GM23338 (cell line): ENCODE measurements around the gene ROBO1. TPM values are rescaled to one million over a fixed set of nuclear protein-coding genes. Genes with fewer than 3 reads are reported as not detected.

Experiments
- ATAC-seq: fragments of 200-7000 bp; cut with Tn5 transposase; 3 replicates; pipeline ENCODE4 v1.9.1; 2020
- DNase-seq: peaks from one replicate; pipeline ENCODE4 v3.0.0-alpha.2; 2015; ENCODE audit warnings: low spot score
- H2AFZ ChIP-seq: fragments of 200-600 bp; sonication (generic); 2 replicates; pipeline ENCODE4 v1.8.0; 2016; ENCODE audit warnings: antibody characterized with exemption, mild to moderate bottlenecking, moderate library complexity
- H3F3A ChIP-seq: fragments of 200-600 bp; sonication (generic); replicated peaks from 2 replicates; pipeline ENCODE4 v1.8.0; 2017; ENCODE audit warnings: antibody characterized with exemption, mixed run types, low read depth
- H3K27ac ChIP-seq: fragments of 200-600 bp; sonication (generic); 2 replicates; pipeline ENCODE4 v1.6.1; 2016; ENCODE audit warnings: low read depth
- H3K27me3 ChIP-seq: fragments of 200-600 bp; sonication (generic); 2 replicates; pipeline ENCODE4 v1.8.0; 2016; ENCODE audit warnings: mild to moderate bottlenecking, mixed run types, moderate library complexity; ENCODE audit not compliant: insufficient read depth
- H3K36me3 ChIP-seq: fragments of 200-600 bp; sonication (generic); 2 replicates; pipeline ENCODE4 v1.8.0; 2016; ENCODE audit warnings: mild to moderate bottlenecking; ENCODE audit not compliant: insufficient read depth
- H3K4me1 ChIP-seq: fragments of 200-600 bp; sonication (generic); 2 replicates; pipeline ENCODE4 v1.8.0; 2016; ENCODE audit warnings: mild to moderate bottlenecking, moderate library complexity; ENCODE audit not compliant: insufficient read depth
- H3K4me2 ChIP-seq: fragments of 200-600 bp; sonication (generic); 2 replicates; pipeline ENCODE4 v1.7.1; 2017; ENCODE audit warnings: mixed run types
- H3K4me3 ChIP-seq: fragments of 200-600 bp; sonication (generic); 2 replicates; pipeline ENCODE4 v1.6.1; 2016; ENCODE audit warnings: mixed run types
- H3K79me2 ChIP-seq: fragments of 200-600 bp; sonication (generic); replicated peaks from 2 replicates; pipeline ENCODE4 v1.8.0; 2017; ENCODE audit warnings: mild to moderate bottlenecking; ENCODE audit not compliant: insufficient read depth
- H3K9me2 ChIP-seq: fragments of 200-600 bp; sonication (generic); 2 replicates; pipeline ENCODE4 v1.8.0; 2017; ENCODE audit not compliant: insufficient read depth
- H4K20me1 ChIP-seq: fragments of 200-600 bp; sonication (generic); replicated peaks from 2 replicates; pipeline ENCODE4 v1.8.0; 2017; ENCODE audit warnings: mild to moderate bottlenecking; ENCODE audit not compliant: insufficient read depth
- H3K27ac Mint-ChIP-seq: 2 replicates; pipeline ENCODE4 v1.8.0; 2020; ENCODE audit warnings: inconsistent platforms, mild to moderate bottlenecking, moderate library complexity, mixed read lengths
- H3K27me3 Mint-ChIP-seq: 3 replicates; pipeline ENCODE4 v1.8.0; 2022; ENCODE audit warnings: low read depth, mild to moderate bottlenecking, moderate library complexity, mixed read lengths, inconsistent platforms; ENCODE audit not compliant: insufficient read depth, poor library complexity
- H3K36me3 Mint-ChIP-seq: 3 replicates; pipeline ENCODE4 v1.8.0; 2021; ENCODE audit warnings: low read depth, mild to moderate bottlenecking, inconsistent platforms, moderate library complexity, mixed read lengths
- H3K4me1 Mint-ChIP-seq: 3 replicates; pipeline ENCODE4 v1.8.0; 2020; ENCODE audit warnings: mild to moderate bottlenecking, inconsistent platforms, mixed read lengths
- H3K4me3 Mint-ChIP-seq: 3 replicates; pipeline ENCODE4 v1.8.0; 2021; ENCODE audit warnings: moderate library complexity, mild to moderate bottlenecking, inconsistent platforms, mixed read lengths
- H3K9me3 Mint-ChIP-seq: 3 replicates; pipeline ENCODE4 v1.8.0; 2020; ENCODE audit warnings: moderate library complexity, mild to moderate bottlenecking, inconsistent platforms, mixed read lengths
- CREB1 ChIP-seq: fragments of 250-450 bp; sonication (Bioruptor Pico); IDR thresholded peaks from 2 replicates; pipeline ENCODE4 v1.5.0; 2020; ENCODE audit warnings: low read depth, mild to moderate bottlenecking, moderate library complexity
- CTCF ChIP-seq, 2 experiments: fragments of 200-600 bp in 1 of 2; sonication (generic) in 1 of 2; conservative IDR thresholded peaks; 2 replicates each; pipeline versions ENCODE4 v1.5.1 to v1.6.1; 2016 to 2017; ENCODE audit warnings: antibody characterized with exemption in 2 of 2, low read depth in 2 of 2, mild to moderate bottlenecking in 2 of 2, moderate library complexity in 1 of 2
- EZH2 ChIP-seq: fragments of 200-600 bp; sonication (generic); IDR thresholded peaks from one replicate; pipeline ENCODE4 v1.8.0; 2017; ENCODE audit warnings: antibody characterized with exemption, mild to moderate bottlenecking, low read depth; ENCODE audit not compliant: unreplicated experiment
- EZH2phosphoT487 ChIP-seq: fragments of 200-600 bp; sonication (generic); IDR thresholded peaks from one replicate; pipeline ENCODE4 v1.8.1; 2018; ENCODE audit warnings: antibody characterized with exemption; ENCODE audit not compliant: unreplicated experiment
- JUNB ChIP-seq: IDR thresholded peaks from one replicate; pipeline ENCODE4 v1.6.1; 2016; ENCODE audit warnings: antibody characterized with exemption; ENCODE audit not compliant: unreplicated experiment
- NANOG ChIP-seq: IDR thresholded peaks from 2 replicates; pipeline ENCODE4 v1.6.1; 2016; ENCODE audit warnings: antibody characterized with exemption, borderline replicate concordance
- POLR2AphosphoS5 ChIP-seq: IDR thresholded peaks from 2 replicates; pipeline ENCODE4 v1.6.1; 2016; ENCODE audit warnings: antibody characterized with exemption, low read depth
- STAT1 ChIP-seq: IDR thresholded peaks from one replicate; pipeline ENCODE4 v1.6.1; 2016; ENCODE audit warnings: antibody characterized with exemption; ENCODE audit not compliant: unreplicated experiment
- ZNF114 ChIP-seq: fragments of 250-450 bp; sonication (Bioruptor Pico); IDR thresholded peaks from 2 replicates; pipeline ENCODE4 v1.5.0; 2020; ENCODE audit warnings: mild to moderate bottlenecking, moderate library complexity
- ZNF331 ChIP-seq: fragments of 250-450 bp; sonication (Bioruptor Pico); IDR thresholded peaks from 2 replicates; pipeline ENCODE4 v1.5.0; 2020; ENCODE audit warnings: low read depth, mild to moderate bottlenecking, moderate library complexity
- polyA plus RNA-seq: library from polyadenylated mRNA; unstranded; fragments of >200 nt; fragmentation: Nextera tagmentation; extraction: Ambion mirVana; gene quantifications from 2 replicates; pipeline ENCODE4 v1.2.1, GENCODE V29; 2016
- total RNA-seq: library from RNA; depleted of rRNA; stranded (reverse); fragments of >200 nt; shearing (Covaris generic); gene quantifications from 2 replicates; pipeline ENCODE4 v1.2.3, GENCODE V29; 2014
- TF ChIP-seq, protein P1 (sequence below): fragments of 250-450 bp; sonication (Bioruptor Pico); IDR thresholded peaks from 2 replicates; pipeline ENCODE4 v1.5.0; 2020; ENCODE audit warnings: mild to moderate bottlenecking, moderate library complexity
- TF ChIP-seq, protein P2 (sequence below): IDR thresholded peaks from 2 replicates; pipeline ENCODE4 v1.6.1; 2016; ENCODE audit warnings: antibody characterized with exemption
- TF ChIP-seq, protein P3 (sequence below): IDR thresholded peaks from one replicate; pipeline ENCODE4 v1.6.1; 2018; ENCODE audit warnings: antibody characterized with exemption; ENCODE audit not compliant: unreplicated experiment

ROBO1 gene
- total and polyA plus RNA-seq, 2 experiments from 2014 or later, result 19.2 to 78.3 TPM

- H3K27ac ChIP-seq, result no peak overlapping the region
- H3K27me3 ChIP-seq, result no peaks in the 10 kb centered on the region
- DNase-seq (no peak), ATAC-seq (no peak)
- H3K27ac Mint-ChIP-seq, result no peak overlapping the region
- H3K4me3 ChIP-seq, result no peak overlapping the region
- H4K20me1 ChIP-seq, result no peaks in the 10 kb centered on the region
- TF ChIP-seq CREB1 (CRISPR knock-in tag) (no peak), JUNB (no peak), STAT1 (no peak), POLR2AphosphoS5 (no peak), EZH2 (no peak), ZNF331 (CRISPR knock-in tag) (no peak), EZH2phosphoT487 (no peak), CTCF (conservative IDR thresholded peaks at IDR 0.05; ENCODE audit: low read depth in 2 of 2) (no peak), NANOG (no peak), ZNF114 (CRISPR knock-in tag) (no peak)
- TF ChIP-seq, protein P1, sequence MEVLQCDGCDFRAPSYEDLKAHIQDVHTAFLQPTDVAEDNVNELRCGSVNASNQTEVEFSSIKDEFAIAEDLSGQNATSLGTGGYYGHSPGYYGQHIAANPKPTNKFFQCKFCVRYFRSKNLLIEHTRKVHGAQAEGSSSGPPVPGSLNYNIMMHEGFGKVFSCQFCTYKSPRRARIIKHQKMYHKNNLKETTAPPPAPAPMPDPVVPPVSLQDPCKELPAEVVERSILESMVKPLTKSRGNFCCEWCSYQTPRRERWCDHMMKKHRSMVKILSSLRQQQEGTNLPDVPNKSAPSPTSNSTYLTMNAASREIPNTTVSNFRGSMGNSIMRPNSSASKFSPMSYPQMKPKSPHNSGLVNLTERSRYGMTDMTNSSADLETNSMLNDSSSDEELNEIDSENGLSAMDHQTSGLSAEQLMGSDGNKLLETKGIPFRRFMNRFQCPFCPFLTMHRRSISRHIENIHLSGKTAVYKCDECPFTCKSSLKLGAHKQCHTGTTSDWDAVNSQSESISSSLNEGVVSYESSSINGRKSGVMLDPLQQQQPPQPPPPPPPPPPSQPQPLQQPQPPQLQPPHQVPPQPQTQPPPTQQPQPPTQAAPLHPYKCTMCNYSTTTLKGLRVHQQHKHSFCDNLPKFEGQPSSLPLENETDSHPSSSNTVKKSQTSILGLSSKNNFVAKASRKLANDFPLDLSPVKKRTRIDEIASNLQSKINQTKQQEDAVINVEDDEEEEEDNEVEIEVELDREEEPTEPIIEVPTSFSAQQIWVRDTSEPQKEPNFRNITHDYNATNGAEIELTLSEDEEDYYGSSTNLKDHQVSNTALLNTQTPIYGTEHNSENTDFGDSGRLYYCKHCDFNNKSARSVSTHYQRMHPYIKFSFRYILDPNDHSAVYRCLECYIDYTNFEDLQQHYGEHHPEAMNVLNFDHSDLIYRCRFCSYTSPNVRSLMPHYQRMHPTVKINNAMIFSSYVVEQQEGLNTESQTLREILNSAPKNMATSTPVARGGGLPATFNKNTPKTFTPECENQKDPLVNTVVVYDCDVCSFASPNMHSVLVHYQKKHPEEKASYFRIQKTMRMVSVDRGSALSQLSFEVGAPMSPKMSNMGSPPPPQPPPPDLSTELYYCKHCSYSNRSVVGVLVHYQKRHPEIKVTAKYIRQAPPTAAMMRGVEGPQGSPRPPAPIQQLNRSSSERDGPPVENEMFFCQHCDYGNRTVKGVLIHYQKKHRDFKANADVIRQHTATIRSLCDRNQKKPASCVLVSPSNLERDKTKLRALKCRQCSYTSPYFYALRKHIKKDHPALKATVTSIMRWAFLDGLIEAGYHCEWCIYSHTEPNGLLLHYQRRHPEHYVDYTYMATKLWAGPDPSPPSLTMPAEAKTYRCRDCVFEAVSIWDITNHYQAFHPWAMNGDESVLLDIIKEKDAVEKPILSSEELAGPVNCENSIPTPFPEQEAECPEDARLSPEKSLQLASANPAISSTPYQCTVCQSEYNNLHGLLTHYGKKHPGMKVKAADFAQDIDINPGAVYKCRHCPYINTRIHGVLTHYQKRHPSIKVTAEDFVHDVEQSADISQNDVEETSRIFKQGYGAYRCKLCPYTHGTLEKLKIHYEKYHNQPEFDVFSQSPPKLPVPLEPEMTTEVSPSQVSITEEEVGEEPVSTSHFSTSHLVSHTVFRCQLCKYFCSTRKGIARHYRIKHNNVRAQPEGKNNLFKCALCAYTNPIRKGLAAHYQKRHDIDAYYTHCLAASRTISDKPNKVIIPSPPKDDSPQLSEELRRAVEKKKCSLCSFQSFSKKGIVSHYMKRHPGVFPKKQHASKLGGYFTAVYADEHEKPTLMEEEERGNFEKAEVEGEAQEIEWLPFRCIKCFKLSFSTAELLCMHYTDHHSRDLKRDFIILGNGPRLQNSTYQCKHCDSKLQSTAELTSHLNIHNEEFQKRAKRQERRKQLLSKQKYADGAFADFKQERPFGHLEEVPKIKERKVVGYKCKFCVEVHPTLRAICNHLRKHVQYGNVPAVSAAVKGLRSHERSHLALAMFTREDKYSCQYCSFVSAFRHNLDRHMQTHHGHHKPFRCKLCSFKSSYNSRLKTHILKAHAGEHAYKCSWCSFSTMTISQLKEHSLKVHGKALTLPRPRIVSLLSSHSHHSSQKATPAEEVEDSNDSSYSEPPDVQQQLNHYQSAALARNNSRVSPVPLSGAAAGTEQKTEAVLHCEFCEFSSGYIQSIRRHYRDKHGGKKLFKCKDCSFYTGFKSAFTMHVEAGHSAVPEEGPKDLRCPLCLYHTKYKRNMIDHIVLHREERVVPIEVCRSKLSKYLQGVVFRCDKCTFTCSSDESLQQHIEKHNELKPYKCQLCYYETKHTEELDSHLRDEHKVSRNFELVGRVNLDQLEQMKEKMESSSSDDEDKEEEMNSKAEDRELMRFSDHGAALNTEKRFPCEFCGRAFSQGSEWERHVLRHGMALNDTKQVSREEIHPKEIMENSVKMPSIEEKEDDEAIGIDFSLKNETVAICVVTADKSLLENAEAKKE (CRISPR knock-in tag), result no peak
- TF ChIP-seq, protein P2, sequence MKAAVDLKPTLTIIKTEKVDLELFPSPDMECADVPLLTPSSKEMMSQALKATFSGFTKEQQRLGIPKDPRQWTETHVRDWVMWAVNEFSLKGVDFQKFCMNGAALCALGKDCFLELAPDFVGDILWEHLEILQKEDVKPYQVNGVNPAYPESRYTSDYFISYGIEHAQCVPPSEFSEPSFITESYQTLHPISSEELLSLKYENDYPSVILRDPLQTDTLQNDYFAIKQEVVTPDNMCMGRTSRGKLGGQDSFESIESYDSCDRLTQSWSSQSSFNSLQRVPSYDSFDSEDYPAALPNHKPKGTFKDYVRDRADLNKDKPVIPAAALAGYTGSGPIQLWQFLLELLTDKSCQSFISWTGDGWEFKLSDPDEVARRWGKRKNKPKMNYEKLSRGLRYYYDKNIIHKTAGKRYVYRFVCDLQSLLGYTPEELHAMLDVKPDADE, result no peak
- TF ChIP-seq, protein P3, sequence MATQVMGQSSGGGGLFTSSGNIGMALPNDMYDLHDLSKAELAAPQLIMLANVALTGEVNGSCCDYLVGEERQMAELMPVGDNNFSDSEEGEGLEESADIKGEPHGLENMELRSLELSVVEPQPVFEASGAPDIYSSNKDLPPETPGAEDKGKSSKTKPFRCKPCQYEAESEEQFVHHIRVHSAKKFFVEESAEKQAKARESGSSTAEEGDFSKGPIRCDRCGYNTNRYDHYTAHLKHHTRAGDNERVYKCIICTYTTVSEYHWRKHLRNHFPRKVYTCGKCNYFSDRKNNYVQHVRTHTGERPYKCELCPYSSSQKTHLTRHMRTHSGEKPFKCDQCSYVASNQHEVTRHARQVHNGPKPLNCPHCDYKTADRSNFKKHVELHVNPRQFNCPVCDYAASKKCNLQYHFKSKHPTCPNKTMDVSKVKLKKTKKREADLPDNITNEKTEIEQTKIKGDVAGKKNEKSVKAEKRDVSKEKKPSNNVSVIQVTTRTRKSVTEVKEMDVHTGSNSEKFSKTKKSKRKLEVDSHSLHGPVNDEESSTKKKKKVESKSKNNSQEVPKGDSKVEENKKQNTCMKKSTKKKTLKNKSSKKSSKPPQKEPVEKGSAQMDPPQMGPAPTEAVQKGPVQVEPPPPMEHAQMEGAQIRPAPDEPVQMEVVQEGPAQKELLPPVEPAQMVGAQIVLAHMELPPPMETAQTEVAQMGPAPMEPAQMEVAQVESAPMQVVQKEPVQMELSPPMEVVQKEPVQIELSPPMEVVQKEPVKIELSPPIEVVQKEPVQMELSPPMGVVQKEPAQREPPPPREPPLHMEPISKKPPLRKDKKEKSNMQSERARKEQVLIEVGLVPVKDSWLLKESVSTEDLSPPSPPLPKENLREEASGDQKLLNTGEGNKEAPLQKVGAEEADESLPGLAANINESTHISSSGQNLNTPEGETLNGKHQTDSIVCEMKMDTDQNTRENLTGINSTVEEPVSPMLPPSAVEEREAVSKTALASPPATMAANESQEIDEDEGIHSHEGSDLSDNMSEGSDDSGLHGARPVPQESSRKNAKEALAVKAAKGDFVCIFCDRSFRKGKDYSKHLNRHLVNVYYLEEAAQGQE, result no peak
- H3K79me2 ChIP-seq, result no peaks in the 10 kb centered on the region
- H3K4me3 Mint-ChIP-seq, result no peak overlapping the region
- no peak overlapping the region for H2AFZ ChIP-seq
- H3K9me3 Mint-ChIP-seq, result no peaks in the 10 kb centered on the region; the same call in 2 of the 3 replicates
- peaks cover 15% of the 10 kb centered on the region for H3K36me3 Mint-ChIP-seq
- peaks cover 2% of the 10 kb centered on the region; the same call in 1 of the 2 replicates for H3K9me2 ChIP-seq
- H3K27me3 Mint-ChIP-seq, result no peaks in the 10 kb centered on the region
- no peaks in the 10 kb centered on the region for H3F3A ChIP-seq
- peaks cover 10% of the 10 kb centered on the region; the same call in 2 of the 3 replicates for H3K4me1 Mint-ChIP-seq
- H3K4me1 ChIP-seq, result no peaks in the 10 kb centered on the region; the same call in 1 of the 2 replicates
- H3K4me2 ChIP-seq, result no peak overlapping the region
- peaks cover 6% of the 10 kb centered on the region; the same call in 1 of the 2 replicates for H3K36me3 ChIP-seq
Measured at GRCh38 chr3:78668302-78668701, 1099.5 kb downstream of the ROBO1 start.
